SJSA1 (cell line): ENCODE measurements around the gene OMA1. TPM values are rescaled to one million over a fixed set of nuclear protein-coding genes. Genes with fewer than 3 reads are reported as not detected.

Experiments
- DNase-seq, 2 experiments: peaks; one replicate each; pipeline ENCODE4 v3.0.0-alpha.2; 2015 to 2020; ENCODE audit warnings: low spot score in 2 of 2, low read depth in 1 of 2
- H3K27ac ChIP-seq: fragments of 250-450 bp; sonication (Bioruptor Pico); 2 replicates; pipeline ENCODE4 v1.5.1; 2020; ENCODE audit warnings: mild to moderate bottlenecking, moderate library complexity
- H3K27me3 ChIP-seq: fragments of 250-450 bp; sonication (Bioruptor Pico); replicated peaks from 2 replicates; pipeline ENCODE4 v1.5.1; 2020; ENCODE audit warnings: mild to moderate bottlenecking, moderate library complexity
- H3K36me3 ChIP-seq: fragments of 250-450 bp; sonication (Bioruptor Pico); 2 replicates; pipeline ENCODE4 v1.5.1; 2020; ENCODE audit warnings: mild to moderate bottlenecking
- H3K4me1 ChIP-seq: fragments of 250-450 bp; sonication (Bioruptor Pico); replicated peaks from 2 replicates; pipeline ENCODE4 v1.6.1; 2021; ENCODE audit warnings: mild to moderate bottlenecking
- H3K4me3 ChIP-seq: fragments of 250-450 bp; sonication (Bioruptor Pico); 2 replicates; pipeline ENCODE4 v1.5.1; 2020; ENCODE audit warnings: mild to moderate bottlenecking
- H3K9me3 ChIP-seq: fragments of 250-450 bp; sonication (Bioruptor Pico); replicated peaks from 2 replicates; pipeline ENCODE4 v1.5.1; 2020; ENCODE audit warnings: mild to moderate bottlenecking
- total RNA-seq: library from RNA; depleted of rRNA; stranded (reverse); fragments of >200 nt; shearing (Covaris generic); gene quantifications from 2 replicates; pipeline ENCODE4 v1.2.3, GENCODE V29; 2014

The OMA1 gene
- total RNA-seq, 1 experiment from 2014 or later: 11.5 TPM

DNA sequence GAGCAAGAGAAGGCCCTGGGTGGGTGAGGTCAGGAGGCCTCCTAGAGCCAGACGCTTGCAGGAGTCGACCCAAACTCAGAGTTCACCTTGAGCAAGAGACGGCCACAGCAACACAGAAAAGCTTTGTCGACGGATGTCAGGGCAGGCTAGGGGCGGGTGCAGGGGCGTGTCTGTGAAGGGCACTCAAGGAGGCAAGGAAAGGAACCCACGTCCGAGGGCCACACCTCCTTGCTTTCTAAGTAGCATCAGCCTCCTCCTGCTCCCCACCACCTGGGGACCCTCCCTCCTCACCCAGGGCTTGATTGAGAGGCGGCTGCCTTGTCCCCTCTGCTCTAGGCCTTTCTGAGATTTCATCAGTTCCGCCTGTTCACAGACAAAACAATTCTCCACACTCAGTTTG lies 92.1 kb downstream of the OMA1 start:
- H3K27ac ChIP-seq: no peak overlapping the region
- no peaks in the 10 kb centered on the region for H3K9me3 ChIP-seq
- no peaks in the 10 kb centered on the region for H3K4me1 ChIP-seq
- no peak overlapping the region for H3K4me3 ChIP-seq
- H3K36me3 ChIP-seq: no peaks in the 10 kb centered on the region
- DNase-seq: no peak
- H3K27me3 ChIP-seq: 0 out of 2 replicates have a peak, but pooled peaks cover 12% of the 10 kb centered on the region

DNA sequence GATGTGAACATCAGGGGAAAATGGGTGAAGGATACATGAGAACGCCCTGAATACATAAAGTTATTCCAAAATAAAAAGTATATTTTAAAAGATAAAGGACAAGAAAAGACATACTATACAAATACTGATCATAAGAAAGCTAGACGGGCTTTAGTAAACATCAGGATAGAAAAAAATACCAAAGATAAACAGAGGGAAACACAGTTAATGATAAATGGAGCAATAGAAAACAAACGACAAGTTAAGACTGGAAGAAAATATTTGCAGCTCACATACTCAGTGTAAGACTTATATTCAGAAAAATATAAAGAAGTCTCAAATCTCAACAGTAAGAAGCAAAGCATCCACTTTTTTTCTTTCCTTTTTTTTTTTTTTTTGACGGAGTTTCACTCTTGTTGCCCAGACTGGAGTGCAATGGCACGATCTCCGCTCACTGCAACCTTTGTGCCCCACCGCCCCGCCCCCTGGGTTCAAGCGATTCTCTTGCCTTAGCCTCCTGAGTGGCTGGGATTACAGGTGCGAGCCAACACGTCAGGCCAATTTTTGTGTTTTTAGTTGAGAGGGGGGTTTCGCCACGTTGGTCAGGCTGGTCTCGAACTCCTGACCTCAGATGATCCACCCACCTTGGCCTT lies 94.8 kb downstream of the OMA1 start:
- no peaks in the 10 kb centered on the region for H3K9me3 ChIP-seq
- H3K36me3 ChIP-seq: no peaks in the 10 kb centered on the region
- no peak for DNase-seq
- no peak overlapping the region for H3K27ac ChIP-seq
- H3K4me1 ChIP-seq: no peaks in the 10 kb centered on the region
- H3K27me3 ChIP-seq: 0 out of 2 replicates have a peak, but pooled peaks cover 9% of the 10 kb centered on the region
- no peak overlapping the region for H3K4me3 ChIP-seq

DNA sequence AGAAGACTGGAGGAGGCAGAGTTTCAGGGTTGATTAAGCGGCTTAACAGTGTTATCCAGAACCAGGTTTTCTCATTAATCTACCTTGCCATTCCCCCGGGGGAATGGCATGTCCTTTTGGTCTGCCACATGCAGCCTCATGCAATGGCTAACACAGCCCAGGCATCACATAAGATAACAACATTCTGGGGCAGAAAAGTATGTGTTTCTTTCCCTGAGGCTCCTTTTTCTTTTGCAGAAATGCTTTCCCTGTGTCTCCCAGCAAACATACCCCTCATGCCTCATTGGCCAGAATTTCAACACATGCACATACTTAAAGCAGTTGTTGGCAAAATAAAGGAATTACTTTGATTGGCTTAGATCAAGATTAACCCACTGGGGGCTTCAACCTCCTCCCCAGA lies 98.6 kb downstream of the OMA1 start:
- no peak overlapping the region for H3K4me3 ChIP-seq
- H3K9me3 ChIP-seq: no peaks in the 10 kb centered on the region
- H3K4me1 ChIP-seq: no peaks in the 10 kb centered on the region
- no peaks in the 10 kb centered on the region for H3K27me3 ChIP-seq
- H3K36me3 ChIP-seq: no peaks in the 10 kb centered on the region
- DNase-seq: no peak
- H3K27ac ChIP-seq: no peak overlapping the region

DNA sequence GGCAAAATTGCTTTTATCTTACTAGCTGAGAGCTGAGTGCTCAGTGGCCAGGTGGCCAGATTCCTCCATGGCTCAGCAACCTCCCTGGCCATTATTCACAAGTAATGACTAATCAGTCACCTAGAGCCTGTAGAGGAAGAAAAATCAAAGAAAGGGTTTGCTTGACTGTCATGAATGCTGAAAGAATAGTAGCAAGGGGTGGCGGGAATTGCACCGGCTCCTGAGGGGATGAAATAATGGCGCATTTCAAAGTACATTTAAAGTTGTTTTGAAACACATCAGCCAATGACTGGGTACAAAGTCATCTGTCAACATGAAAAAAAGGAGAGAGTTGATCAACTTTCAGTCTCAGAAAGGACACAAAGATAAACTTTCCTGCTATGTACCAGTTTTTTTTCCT lies 99.5 kb downstream of the OMA1 start:
- no peaks in the 10 kb centered on the region for H3K36me3 ChIP-seq
- no peak for DNase-seq
- H3K27ac ChIP-seq: no peak overlapping the region
- H3K4me1 ChIP-seq: no peaks in the 10 kb centered on the region
- no peaks in the 10 kb centered on the region for H3K9me3 ChIP-seq
- no peak overlapping the region for H3K4me3 ChIP-seq
- H3K27me3 ChIP-seq: no peaks in the 10 kb centered on the region

DNA sequence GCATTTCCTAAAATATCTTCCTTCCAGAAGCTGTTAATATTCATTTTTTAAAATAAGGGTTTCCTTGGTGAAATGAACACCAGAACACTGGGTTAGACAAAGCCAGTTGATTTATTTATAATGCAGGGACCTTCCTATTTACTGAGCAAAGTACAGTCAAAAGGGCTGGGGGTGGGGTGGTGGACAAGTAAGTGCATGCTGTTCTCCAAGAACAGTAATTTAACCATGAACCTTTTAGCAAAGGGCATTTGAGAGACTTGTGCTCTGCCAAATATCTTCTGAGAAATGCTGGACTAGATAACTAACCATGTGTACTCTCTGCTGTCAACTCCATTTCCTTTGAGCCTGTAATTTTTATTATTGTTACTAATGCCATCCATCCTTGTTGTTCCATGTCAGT lies 100.2 kb downstream of the OMA1 start:
- no peak for DNase-seq

DNA sequence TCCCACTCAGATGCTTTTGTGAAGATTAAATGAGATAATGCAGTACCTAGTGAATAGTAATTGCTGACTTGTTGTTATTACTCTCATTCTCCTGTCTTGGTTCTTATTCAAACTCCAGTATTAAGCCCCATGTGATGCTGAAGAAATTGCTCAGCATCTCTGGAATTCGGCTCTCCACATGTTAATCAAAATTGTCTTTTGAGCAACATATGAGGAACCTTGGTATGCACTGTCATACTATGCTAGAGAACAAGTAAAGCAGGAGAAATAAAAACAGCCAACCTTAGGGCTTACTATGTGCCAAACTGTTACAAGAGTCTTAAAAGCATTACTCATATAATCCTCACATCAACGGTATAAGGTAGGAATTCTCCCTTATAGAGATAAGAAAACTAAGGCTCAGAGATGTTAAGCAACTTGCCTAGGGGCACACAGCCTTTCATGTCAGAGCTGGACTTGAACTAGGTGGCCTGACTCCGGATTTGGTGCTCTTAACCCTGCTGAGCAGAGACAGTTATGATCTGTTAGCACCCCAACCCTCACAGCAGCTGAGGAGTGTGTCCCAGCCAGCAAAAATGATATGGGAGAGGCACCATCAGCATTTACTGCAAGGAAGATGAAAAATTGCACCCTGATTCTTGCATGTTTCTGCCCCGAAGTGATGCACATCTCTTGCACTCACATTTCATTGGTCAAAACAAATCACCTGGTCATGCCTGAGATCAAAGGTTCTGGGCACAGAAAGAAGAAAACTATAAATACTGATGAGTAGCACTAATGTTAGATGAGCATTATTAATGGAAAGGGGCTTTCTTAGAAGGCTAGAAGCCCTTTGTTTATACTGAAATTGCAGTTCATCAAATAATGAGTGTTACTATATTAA lies 102.3 kb downstream of the OMA1 start:
- Histone ChIP-seq H3K9me3 (0 out of 2 replicates have a peak, but pooled peaks cover 3% of the 10 kb centered on the region), H3K4me1 (no peaks in the 10 kb centered on the region), H3K27ac (no peak overlapping the region), H3K4me3 (no peak overlapping the region), H3K36me3 (no peaks in the 10 kb centered on the region), H3K27me3 (no peaks in the 10 kb centered on the region)
- DNase-seq: no peak

More for the DNA sequence above, 100.2 kb downstream of the OMA1 start:
- H3K9me3 ChIP-seq: no peaks in the 10 kb centered on the region
- H3K4me1 ChIP-seq: no peaks in the 10 kb centered on the region
- no peak overlapping the region for H3K27ac ChIP-seq
- H3K36me3 ChIP-seq: no peaks in the 10 kb centered on the region
- H3K4me3 ChIP-seq: no peak overlapping the region
- H3K27me3 ChIP-seq: no peaks in the 10 kb centered on the region

DNA sequence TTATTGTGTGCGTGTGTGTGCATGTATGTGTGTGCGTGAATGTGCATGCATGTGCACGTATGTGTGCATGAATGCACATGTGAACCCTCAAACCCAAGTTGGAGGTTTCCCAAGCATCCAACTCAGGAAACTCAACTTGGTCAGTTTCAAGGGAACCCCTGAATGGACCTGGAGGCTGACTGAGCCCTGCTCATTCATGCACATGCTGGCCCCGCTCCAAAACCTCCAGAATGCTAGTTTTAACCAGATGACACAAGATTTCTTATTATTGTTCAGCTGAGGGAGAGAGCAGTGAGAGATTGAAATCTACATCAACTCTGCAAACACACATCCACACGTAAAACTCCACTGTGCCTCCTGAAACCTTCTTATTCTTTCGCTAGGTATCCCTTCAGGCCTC lies 104.4 kb downstream of the OMA1 start:
- H3K27ac ChIP-seq: no peak overlapping the region
- no peaks in the 10 kb centered on the region for H3K27me3 ChIP-seq
- H3K9me3 ChIP-seq: 0 out of 2 replicates have a peak, but pooled peaks cover 3% of the 10 kb centered on the region
- H3K4me3 ChIP-seq: no peak overlapping the region
- DNase-seq: no peak
- H3K36me3 ChIP-seq: no peaks in the 10 kb centered on the region
- H3K4me1 ChIP-seq: no peaks in the 10 kb centered on the region

DNA sequence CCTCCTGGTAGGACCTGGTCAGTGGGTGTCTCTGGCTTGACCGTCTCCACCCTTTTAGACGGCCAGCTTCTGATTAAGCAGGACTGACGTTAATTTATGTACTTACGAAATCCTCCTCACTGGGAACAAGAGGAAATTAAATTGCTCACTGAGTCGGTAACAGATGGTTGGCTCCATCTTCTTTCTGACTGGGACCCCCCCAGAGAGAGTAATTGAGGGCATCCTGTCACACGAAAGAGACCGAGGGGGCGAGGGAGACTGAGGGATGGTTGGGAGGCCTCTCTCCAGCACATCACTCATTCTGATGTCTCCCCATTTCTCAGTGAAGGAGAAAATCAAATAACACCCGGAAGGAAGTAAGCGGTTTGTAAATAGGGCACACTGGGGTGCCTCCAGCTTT lies 104.8 kb downstream of the OMA1 start:
- Histone ChIP-seq H3K9me3 (0 out of 2 replicates have a peak, but pooled peaks cover 3% of the 10 kb centered on the region), H3K4me3 (no peak overlapping the region), H3K27me3 (no peaks in the 10 kb centered on the region), H3K4me1 (no peaks in the 10 kb centered on the region), H3K36me3 (no peaks in the 10 kb centered on the region), H3K27ac (no peak overlapping the region)
- DNase-seq: no peak

DNA sequence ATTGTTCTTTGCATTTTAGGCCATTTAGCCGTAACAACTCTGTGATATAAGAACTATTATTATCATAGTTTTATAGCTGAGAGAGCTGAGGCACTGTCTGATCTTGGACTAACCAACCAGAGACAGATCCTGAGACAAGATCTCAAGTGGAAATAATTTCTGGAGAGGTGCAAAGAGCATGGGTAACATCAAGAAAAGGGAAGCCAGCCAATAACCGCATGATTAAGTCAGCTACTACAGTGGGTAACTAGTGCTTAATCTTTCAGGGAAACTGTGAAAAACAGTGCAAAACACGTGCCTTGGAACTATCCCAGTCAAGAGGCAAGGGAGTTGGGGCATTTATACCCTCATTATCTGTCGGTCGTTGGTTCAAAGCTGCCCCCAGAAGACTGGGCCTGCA lies 105.8 kb downstream of the OMA1 start:
- no peak for DNase-seq
- Histone ChIP-seq H3K36me3 (no peaks in the 10 kb centered on the region), H3K27ac (no peak overlapping the region), H3K27me3 (no peaks in the 10 kb centered on the region), H3K9me3 (0 out of 2 replicates have a peak, but pooled peaks cover 3% of the 10 kb centered on the region), H3K4me3 (no peak overlapping the region), H3K4me1 (no peaks in the 10 kb centered on the region)

DNA sequence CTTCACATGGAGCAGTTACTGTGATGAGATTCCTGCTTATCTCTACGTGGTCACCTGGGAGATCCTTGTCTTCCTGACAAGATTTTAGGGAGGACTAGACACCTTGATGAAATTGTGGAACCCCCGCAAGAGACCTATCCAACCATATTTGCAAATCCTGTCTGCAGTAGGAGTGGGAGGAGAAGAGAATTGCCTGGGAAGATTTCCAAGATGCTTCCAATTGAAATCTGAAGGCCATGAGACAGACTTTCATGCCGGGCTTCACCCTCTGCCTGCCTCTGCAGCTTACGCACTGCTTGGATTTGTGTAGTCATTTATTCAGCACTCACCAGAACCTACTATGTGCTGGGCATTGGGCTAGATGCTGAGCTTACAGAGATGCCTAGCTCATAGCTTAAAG lies 106.6 kb downstream of the OMA1 start:
- Histone ChIP-seq H3K4me3 (no peak overlapping the region), H3K9me3 (0 out of 2 replicates have a peak, but pooled peaks cover 3% of the 10 kb centered on the region), H3K27me3 (no peaks in the 10 kb centered on the region), H3K4me1 (peaks cover 2% of the 10 kb centered on the region), H3K36me3 (no peaks in the 10 kb centered on the region), H3K27ac (no peak overlapping the region)
- no peak for DNase-seq

DNA sequence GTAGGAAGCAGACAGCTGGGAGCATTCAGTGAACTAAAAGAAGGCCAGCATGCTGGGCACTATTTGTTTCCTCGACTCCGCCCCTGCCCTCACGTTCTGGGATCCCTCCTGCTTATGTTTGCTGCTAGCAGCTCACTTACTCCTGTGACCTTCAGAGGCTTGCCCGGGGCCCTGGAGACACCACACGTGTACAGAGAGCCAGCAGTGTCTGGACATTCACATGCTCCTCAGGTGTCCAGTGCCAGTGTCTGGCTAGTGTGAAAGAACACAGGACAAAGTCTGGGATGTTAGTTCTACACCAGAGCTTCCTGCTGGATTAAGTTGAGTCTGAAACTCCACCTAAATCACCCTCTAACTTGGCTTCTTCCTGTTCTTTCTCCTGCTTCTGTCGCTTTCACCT lies 108.1 kb downstream of the OMA1 start:
- no peak overlapping the region for H3K27ac ChIP-seq
- H3K36me3 ChIP-seq: no peaks in the 10 kb centered on the region
- H3K4me1 ChIP-seq: peaks cover 12% of the 10 kb centered on the region
- no peak for DNase-seq
- 0 out of 2 replicates have a peak, but pooled peaks cover 3% of the 10 kb centered on the region for H3K9me3 ChIP-seq
- H3K4me3 ChIP-seq: no peak overlapping the region
- H3K27me3 ChIP-seq: no peaks in the 10 kb centered on the region

DNA sequence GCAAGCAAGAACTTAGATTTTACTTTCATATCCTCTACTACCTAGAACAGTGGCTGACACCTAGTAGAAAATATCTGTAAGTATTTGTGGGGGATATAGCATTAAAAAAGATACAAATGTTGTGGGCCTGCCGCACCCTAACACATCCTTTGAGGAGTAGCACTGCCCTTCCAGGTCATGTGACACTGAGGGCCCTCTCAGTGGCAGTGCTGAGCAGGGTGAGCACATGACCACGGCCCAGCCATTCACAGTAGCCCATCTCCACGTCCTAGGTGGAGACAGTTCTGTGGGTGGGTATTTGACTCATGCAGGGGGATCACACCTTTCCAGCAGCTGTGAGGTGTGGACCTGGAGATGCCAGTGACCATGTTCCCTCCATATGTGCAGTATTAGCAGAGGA lies 108.9 kb downstream of the OMA1 start:
- Histone ChIP-seq H3K4me3 (no peak overlapping the region), H3K9me3 (0 out of 2 replicates have a peak, but pooled peaks cover 3% of the 10 kb centered on the region), H3K36me3 (no peaks in the 10 kb centered on the region), H3K4me1 (peaks cover 18% of the 10 kb centered on the region), H3K27ac (no peak overlapping the region), H3K27me3 (no peaks in the 10 kb centered on the region)
- DNase-seq: no peak

DNA sequence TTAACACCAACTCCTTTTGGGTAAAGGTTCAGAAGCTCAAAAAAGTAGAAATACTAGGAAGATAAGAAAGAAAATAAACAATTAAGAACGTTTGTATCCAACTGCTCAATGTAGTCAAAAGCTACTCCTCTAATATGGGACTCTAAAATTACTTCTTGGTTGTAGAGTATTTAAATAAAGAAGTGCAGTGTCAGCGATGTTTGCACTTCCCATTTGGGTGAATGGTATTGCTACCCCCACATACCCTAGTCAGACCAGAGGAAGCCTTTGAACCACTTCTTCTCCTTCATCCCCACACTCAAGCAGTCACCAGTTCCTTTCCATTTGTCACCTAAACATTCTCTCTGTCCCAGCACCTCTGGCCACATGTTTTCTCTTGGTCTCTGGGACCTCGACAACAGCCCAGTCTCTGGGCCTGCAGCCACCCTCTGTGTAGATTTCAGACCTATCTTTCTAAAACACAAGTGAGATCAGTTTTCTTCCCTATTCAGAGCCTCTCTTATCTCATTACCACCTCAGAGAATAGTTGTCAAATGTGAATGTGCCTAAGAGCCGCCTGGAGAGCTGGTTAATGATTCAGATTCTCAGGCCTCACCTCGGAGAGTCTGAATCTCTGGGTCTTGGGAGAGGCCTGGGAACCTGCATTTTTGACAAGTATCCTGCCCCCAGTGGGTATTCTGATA lies 109.8 kb downstream of the OMA1 start:
- Histone ChIP-seq H3K4me1 (peaks cover 19% of the 10 kb centered on the region), H3K27ac (no peak overlapping the region), H3K4me3 (no peak overlapping the region), H3K27me3 (no peaks in the 10 kb centered on the region), H3K36me3 (no peaks in the 10 kb centered on the region), H3K9me3 (0 out of 2 replicates have a peak, but pooled peaks cover 3% of the 10 kb centered on the region)
- DNase-seq: no peak

DNA sequence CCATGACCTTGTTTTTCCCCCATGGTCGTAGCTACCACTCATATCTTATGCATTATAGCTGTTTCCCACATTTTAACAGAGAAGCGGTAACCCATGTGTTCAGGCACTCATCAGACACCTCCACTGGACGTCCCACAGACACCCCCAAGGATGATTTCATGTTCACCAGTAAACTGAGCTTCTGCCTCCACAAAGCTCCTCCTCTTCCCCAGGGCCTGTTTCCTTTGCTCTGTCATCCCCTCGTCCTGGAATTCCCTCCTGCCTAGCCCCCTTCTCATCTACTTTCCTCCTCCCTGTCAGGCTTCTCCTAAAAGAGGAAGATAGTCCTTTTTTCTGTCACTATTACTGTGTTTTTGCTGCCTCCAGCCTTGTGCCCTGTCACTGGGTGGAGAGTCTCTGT lies 111.2 kb downstream of the OMA1 start:
- Histone ChIP-seq H3K9me3 (0 out of 2 replicates have a peak, but pooled peaks cover 3% of the 10 kb centered on the region), H3K36me3 (no peaks in the 10 kb centered on the region), H3K27me3 (no peaks in the 10 kb centered on the region), H3K27ac (no peak overlapping the region), H3K4me3 (no peak overlapping the region), H3K4me1 (peaks cover 19% of the 10 kb centered on the region)
- DNase-seq: no peak
